Mammary epithelial cell (primary cell): ENCODE data around the gene ZMIZ1.

ENCODE experiments used
- CTCF ChIP-seq, 2 donors: IDR thresholded peaks in 1 of 2; conservative IDR thresholded peaks in 1 of 2; 2 replicates each; pipeline ENCODE4 v1.5.1; 2011 to 2012; ENCODE audit warnings: inconsistent platforms in 2 of 2, low read length in 2 of 2, mild to moderate bottlenecking in 2 of 2, control low read depth in 1 of 2, low read depth in 1 of 2; ENCODE audit not compliant: insufficient read depth in 1 of 2; ENCODE audit errors: extremely low read depth in 1 of 2
- EZH2 ChIP-seq: IDR thresholded peaks from 2 replicates; pipeline ENCODE4 v1.6.1; 2012; ENCODE audit warnings: low read length, inconsistent platforms, borderline replicate concordance

DNA sequence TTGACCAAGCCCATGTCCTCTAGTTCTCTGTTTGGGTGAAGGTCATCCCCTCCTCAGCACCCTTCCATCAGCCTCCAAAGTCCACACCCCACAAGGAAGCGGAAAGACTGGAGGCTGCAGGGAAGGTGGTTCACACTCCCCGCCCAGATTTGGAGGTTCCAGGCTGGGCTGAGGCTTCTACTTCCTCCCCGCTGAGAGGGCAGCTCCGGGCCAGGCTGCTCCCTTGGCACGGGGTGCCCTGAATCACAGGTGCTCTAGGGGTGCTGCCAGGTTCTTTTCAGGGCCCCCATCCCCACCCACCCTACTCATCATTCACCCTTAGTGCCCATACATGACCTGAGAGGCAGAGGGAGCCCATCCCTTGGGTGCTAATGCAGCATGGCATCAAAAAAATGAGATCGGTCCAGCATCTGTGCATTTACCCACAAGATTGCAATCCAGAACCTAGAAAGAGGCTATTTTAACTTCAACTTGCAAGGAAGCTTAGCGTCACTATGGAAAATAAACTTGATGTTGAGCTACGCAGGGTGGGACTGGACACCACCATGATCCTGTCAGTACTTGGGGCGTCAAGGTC is 47.3 kb upstream of the ZMIZ1 start:
- no peak for TF ChIP-seq CTCF (conservative IDR thresholded peaks at IDR 0.05 in 1 of 2, IDR thresholded peaks at IDR 0.05 in 1 of 2; ENCODE audit: extremely low read depth in 1 of 2, insufficient read depth in 1 of 2, low read depth in 1 of 2, low read length in 2 of 2)
- no peak for TF ChIP-seq EZH2
